Stimulated activated CD4-positive, alpha-beta T cell treated with anti-CD3 and anti-CD28 coated beads, Interleukin-1b, Interleukin-23, amount 100 ng/mL, for 48 hours (primary cell): ENCODE results near the gene COL6A1.

Experiments used
- DNase-seq: peaks from one replicate; pipeline ENCODE4 v3.0.0-alpha.2; 2020

COL6A1 gene

GRCh38 chr21:46006547-46007491 is 25.2 kb downstream of the COL6A1 start:
- DNase-seq: no peak

DNA sequence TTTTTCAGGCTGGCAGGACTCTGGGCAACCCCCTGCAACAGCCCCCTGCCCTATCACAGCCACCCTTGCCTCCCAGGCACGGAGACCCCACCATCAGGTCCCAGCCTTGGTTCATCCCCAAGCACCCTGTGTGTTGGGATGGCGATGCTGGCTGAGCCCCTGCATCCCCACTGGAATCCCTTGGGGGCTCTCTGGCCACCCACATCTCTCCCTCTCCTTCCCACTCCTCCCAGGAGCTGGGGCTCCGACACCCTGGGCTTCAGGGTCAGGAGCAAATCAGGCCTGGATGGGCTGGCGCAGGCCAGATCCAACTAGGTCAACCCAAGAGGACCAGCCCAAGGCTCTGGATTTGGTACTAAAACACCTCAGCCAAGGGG is 25.9 kb downstream of the COL6A1 start:
- DNase-seq: no peak

DNA sequence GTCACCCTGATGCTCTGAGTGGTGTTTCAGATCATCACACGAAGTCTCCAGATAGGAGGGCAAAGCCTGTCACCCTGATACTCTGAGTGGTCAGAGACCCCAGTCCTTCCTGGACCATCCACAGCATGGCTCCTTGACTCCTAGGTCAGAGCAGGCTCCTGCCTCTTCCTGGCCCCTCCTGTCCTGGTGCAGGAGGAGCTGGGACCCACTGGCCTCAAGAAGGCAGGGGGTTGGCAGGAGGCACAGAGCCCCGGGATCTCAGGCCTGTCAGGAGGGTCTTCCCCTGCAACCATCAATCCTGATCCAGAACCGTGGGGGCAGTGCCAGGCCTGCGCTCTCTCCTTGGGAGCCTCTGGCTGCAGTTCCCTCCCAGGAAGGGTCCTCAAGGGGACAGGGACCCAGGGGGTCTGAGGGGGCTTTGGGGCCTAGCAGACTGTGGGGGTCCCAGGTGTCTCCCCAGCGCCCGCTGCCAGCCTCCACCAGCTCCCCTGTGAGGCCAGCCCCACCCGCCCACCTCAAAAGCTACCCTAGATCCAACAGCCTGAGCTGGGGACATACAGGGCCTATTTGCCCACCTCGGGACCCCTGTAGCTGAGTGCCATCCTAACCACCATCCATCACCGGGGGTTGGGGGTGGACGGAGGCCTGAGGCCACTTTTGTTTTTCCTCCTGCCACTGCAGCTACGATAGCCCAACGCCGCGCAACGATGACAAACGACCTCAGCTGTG is 27.5 kb downstream of the COL6A1 start:
- no peak for DNase-seq

- no peak for DNase-seq
These were observed 28.6 kb downstream of the COL6A1 start for GRCh38 chr21:46009951-46010705.

- DNase-seq: no peak
These were observed 29.8 kb downstream of the COL6A1 start for GRCh38 chr21:46011267-46011967.

DNA sequence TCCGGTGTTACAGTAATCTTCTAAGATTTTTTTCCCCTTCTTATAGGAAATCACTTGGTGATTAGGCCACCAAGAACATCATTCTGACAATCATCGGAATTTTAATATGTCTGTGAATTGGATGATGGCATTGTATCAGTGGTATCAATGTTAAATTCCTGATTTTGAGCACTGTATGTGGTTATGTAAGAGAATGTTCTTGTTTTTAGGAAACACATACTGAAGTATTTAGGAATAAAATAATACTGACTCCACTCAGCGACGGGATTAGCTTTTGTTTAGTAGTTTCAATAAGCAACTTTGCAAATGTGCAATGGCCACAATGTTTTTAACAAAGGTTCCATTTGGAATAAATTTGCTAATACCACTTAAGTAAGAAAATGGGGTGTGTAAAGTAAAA is 30.6 kb downstream of the COL6A1 start:
- no peak for DNase-seq

GRCh38 chr21:46014828-46015227 is 33.3 kb downstream of the COL6A1 start:
- DNase-seq: no peak

DNA sequence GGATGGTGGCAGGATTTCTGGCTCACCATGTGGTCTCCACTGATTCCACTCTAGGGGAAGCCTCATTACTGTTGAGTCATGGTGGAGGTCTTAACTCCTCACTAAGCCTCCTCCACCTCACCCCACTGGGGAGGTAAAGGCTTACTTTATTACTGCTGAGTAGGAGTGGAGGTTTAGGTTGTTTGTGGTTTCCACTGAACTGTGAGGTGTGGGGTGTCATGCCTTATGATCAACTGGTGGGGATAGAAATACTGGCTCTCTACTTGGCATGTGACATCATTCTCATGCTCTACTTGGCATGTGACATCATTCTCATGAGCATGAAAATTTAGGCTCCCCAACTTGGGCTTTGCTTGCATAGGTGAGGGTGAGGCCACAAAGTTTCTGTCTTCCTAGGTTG is 35.6 kb downstream of the COL6A1 start:
- DNase-seq: no peak

GRCh38 chr21:46017695-46018094 is 36.1 kb downstream of the COL6A1 start:
- no peak for DNase-seq

GRCh38 chr21:46018615-46019014 is 37.0 kb downstream of the COL6A1 start:
- DNase-seq: no peak

DNA sequence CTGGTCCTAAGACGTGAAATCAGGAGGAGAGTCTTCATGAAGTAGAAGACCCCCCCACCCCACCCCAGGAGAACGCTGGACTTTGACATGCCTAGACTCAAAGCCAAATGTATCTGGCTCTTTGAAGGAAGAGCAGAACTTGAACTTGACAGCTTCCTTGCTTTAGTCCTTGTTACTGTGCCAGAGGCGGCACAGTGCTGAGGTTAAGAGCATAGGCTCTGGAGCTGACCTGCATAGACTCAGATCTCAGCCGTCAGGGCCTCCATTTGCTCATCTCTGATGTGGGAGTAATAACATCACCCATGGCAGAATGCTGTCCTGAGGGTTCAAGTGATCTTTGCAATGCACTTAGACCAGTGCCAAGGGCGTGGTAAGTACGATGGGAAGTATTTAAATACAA is 39.0 kb downstream of the COL6A1 start:
- DNase-seq: no peak

DNA sequence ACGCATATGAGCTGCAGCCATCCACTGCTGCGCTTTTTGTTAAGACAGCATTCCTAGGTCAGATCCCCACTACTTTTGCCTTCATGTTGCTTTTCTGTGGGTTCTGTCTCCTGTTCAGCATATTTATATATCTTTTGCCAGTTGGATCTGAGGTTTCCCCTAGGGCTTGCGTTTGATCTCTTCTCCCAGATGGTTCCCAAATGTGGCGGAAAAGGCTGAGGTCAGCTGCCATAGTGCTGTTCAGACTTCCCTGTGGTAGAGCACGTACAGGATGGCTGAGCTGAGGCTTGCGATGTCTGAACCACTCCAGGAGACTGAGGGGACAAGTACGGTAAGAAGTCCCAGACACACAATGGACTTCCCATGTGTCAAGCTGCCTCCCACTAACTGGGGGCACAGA is 39.8 kb downstream of the COL6A1 start:
- DNase-seq: no peak

- no peak for DNase-seq
These were observed 40.5 kb downstream of the COL6A1 start for GRCh38 chr21:46021978-46022544.

DNA sequence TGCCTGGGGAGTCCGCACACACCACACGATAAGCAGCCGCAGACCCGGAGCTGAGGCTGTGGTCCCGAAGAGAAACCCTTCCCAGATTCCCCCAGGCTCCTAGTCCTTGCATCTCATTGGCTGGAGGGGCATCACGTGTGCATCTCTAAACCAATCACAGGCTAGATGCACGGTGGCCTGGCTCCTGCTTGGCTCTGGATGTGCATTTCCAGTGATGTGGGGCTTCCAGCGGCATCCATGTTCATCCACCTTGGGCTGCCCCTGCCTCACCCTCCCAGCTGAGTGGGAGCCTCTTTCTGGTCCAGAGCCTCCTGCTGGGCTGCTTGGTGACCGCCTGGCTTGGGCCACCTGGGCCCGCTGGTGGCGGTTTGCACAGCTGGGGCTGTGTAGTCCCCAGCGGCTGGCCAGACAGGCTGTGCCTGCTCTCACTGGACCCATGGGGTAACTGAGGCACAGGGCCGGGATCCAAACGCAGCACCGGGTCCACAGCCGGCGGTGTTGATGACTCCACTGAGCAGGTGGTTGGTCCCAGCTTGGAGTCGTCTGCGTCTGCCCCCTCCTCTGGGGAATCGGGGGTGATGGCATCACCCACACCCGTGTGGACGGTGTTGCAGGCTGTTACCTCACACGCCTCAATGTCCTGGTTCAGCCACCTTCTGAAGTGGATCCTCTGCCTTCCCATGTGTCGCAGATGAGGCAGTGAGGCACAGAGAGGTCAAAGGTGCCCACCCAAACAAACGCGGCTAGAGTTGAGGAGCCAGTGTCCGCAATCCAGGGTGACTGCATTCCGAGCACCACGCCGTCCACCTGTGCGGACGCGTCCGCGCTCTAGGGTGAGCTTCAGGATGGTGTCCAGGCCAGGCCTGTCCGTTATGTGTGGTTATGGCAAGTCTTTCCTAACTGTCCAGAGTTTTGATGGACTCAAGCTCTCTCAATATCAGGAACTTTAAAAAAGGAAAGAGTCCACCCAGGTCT is 41.3 kb downstream of the COL6A1 start:
- DNase-seq: no peak

- DNase-seq: no peak
These were observed 42.0 kb downstream of the COL6A1 start for GRCh38 chr21:46023555-46023954.

DNA sequence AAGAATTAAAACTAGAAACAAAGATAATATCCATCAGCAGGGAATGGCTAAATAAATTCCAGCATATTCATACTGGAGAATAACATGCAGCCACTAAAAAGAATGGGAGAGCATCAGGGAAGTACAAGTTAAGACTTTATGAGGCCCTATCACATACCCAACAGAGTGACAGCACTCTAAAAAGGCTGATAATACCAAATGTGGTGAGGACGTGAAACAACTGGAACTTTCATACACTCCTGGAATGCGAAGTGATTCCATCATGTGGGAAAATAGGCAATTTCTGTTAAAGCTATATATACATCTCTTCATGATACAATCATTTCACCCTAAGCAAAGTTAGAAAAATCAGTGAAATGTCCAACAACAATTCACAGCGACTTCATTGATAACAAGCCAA is 42.6 kb downstream of the COL6A1 start:
- DNase-seq: no peak

DNA sequence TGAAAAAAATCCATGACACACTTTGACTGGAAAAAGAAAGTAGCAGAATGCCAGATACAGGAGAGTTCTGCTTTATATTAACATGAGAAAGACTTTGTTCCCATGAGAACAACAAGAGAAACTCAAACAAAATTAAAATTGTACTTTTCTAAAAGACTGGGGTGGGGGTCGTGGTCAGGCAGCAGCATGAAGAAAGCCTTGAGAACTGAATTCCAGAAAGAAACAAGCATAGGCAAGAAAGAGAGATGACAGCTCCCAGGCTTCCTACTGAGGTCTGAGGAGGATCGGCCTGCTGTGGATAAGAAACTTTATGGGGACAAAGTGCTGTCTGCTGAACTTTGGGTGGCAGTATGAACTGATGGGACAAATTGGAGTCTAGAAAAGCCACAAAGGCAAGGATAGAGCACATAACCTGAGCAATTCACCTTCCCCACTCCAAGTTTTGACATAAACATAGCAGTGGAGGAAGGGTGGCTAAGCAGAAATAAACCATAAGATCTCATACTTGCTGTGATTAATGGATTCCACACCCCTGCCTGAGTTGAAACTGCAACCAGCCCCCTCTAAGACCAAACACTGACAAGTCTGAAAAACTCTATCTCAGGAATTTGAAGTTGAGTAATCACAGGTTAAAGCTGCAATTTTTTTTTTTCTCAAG is 43.7 kb downstream of the COL6A1 start:
- DNase-seq: no peak

- no peak for DNase-seq
These were observed 46.4 kb downstream of the COL6A1 start for GRCh38 chr21:46027851-46028493.

DNA sequence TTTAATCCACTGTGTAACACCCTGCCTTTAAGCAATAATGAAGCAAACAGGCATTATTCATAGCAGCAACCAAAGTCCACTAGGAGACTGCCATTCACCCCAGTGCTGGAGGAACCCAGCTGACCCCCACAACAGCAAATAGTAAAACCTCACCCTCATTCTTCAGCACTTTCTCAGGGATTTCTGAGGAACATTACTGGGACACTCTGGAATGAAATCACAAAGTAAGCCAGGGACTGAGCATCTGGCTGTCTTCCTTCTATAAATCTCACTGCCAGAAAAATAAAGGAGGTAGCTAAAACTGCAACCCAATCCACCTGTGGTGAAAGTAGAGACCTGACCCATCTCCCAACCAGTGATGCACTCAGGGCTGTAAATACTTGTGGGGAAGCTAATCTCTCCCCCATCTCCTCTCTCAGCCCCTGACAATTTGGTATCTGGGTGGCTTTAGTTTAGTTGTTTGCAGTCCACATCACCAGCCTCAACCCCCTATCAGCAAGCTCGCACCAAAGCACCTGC is 47.1 kb downstream of the COL6A1 start:
- DNase-seq: no peak
